ENCODE results near the gene SEMA3B. TPM values are rescaled to one million over a fixed set of nuclear protein-coding genes. Genes with fewer than 3 reads are reported as not detected.
"Not testable (repeated sequence)": the region's sequence is repeated elsewhere in the genome, so short reads cannot be mapped to it uniquely, and the experiment has no call there.

Gene SEMA3B
- polyA plus RNA-seq, 5 donors, result 14.9 to 31.5 (median 29.6) TPM

DNA sequence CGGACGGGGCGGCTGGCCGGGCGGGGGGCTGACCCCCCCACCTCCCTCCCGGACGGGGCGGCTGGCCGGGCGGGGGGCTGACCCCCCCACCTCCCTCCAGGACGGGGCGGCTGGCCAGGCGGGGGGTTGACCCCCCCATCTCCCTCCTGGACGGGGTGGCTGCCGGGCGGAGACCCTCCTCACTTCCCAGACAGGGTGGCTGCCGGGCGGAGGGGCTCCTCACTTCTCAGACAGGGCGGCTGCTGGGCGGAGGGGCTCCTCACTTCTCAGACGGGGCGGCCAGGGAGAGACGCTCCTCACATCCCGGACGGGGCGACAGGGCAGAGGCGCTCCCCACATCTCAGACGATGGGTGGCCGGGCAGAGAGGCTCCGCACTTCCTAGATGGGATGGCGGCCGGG, 43.1 kb downstream of the SEMA3B start:
- not testable (repeated sequence) for DNase-seq

DNA sequence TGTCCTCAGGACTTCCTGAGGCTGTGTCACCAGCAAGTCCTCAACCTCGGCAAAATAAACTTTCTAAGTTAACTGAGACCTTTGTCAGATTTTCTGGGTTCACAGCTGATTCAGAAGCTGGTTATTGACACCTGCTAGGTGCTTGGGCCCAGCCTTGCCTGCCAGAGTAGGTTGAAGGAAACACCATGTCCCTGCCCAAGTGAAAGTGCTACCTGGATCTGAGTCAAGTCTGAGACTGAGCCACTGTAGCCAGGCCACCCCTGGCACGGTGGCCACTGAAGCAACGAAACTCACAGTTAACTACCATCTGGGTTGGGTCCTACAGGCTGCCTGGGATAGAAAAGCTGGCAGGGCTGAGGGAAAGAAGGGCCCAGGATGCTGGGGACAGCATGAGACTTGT, 45.4 kb downstream of the SEMA3B start:
- DNase-seq, result no peak

DNA sequence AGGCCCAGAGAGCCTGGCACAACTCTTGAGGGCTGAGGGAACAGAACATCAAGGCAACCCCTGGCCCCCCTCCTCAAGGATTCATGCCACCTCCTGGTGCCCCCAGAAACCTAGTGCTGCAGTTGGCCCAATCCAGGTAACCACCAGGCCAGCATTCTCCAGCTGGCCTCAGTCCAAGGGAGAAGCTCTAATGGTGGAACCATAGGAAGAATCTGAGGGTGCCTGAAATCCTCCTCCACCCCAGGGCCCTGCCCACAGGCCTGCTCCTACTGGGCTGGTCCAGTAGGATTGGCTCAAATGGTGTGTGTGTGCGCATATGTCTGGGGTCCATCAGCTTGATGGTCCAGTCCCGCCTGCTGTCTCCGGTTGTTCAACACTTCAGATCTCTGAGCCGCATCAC, 45.9 kb downstream of the SEMA3B start:
- no peak for DNase-seq

DNA sequence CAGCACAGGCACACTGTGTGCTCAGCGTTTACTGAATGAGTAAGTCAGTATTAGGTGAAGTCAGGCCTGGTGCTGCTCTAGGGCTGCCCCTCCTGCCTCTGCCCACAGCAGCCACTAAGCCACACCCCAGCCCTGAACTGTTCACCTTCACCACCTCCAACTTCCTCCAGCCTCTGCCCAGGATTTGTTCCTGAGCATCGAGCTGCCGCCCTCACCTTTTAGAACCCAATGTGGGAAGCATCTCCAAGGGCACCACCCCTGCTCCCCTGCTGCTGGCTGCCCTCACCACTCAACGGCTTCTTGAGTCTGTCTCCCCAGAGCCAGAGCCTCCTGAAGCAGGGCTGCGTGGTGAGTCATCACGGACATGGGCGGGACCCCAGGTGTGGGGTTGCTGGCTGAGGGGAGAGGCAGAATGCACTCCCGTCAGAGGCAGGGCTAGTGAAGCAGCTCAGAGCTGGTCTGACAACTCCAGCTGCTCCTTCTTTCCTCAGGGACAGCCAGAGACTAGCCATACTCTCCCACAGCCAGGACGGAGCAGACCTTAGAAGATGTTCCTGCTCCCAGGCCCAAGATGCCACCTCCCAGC, 47.8 kb downstream of the SEMA3B start:
- no peak for DNase-seq

DNA sequence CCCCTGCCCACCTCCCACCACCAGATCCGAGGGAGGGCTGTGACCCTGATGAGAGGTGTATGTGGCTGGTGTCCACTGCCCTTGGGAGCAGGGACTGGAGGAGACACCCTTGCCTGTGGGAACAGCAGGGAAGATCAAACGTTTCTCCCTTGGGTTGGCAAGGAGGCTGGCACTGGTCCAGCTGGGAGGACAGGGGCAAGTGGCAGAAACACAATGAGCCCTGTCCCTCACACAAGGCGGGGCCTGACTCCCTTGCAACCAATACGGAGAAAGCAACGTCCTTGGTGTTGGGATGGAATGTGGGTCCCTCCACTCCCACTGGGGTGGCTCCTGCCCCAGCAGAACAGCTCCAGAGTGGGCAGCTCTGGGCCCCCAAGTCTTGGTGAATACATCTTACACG, 48.4 kb downstream of the SEMA3B start:
- DNase-seq, result no peak

DNA sequence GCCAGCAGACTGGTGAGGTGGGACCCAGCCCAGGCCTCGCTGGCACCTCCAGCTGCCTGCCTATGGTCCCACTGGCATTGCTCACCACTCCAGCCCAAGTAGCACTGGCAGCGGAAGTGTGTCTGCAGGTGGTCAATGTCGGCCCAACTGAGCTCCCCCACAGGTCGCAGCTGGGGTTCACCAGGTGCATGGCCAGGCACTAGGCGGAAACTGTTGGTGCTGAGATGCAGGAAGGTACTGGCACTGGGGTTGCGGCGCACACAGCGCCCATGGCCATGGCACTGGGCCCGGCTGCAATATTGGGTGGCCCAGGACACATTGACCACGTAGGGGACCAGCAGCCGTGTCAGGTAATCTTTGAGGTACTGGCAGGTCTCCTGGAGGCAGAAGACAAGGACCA, 49.2 kb downstream of the SEMA3B start:
- DNase-seq, result no peak

DNA sequence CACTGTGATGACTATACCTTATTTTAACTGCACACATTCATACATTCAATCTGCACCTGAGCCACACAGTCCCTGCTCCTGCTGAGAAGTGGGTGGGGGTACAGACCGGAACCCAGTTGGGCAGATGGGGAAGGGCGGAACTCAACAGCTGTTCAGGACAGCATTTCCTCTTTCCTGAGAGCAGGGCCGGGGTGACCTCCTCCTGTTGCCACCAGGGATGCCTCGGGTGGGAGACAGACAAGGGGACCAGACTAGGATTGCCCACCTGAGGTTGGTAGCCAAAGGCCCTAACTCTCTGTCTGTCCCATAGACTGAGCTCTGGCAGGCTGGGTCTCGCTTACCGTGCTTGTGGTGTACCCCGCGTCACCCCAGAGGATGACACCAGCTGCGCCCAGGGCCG, 49.7 kb downstream of the SEMA3B start:
- no peak for DNase-seq

DNA sequence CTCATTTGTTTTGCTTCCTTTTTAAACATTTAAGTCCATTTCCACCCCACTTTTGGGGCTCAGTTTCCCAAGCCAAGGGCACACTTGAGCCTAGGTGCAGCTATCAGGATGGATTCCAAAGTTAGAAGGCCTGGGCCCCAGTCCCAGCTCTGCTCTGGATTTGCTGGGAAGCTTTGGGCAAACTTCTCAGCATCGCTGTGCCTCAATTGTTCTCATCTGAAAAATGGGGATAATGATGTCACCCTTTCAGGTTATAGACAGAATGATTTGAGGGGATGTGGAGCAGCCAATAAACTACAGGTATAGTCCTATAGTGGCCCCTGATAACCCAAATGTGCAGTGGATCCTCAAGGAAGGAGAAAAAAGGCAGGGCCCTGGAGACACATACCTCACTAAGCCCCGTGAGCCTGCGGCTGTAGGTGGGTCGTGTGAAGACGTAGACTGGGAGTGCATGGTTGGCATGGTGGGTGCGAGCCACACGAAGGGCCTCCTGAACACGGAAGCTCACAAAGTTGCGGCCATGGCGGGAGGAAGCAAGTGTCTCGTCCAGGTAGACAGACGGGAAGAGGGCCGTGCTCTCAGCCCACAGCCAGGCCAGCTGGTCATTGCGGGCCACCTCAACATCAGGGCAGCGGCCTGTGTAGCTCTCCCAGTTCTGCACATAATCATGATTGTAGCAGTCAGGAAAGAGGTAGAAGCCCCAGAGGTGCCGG, 50.4 kb downstream of the SEMA3B start:
- DNase-seq, result no peak

DNA sequence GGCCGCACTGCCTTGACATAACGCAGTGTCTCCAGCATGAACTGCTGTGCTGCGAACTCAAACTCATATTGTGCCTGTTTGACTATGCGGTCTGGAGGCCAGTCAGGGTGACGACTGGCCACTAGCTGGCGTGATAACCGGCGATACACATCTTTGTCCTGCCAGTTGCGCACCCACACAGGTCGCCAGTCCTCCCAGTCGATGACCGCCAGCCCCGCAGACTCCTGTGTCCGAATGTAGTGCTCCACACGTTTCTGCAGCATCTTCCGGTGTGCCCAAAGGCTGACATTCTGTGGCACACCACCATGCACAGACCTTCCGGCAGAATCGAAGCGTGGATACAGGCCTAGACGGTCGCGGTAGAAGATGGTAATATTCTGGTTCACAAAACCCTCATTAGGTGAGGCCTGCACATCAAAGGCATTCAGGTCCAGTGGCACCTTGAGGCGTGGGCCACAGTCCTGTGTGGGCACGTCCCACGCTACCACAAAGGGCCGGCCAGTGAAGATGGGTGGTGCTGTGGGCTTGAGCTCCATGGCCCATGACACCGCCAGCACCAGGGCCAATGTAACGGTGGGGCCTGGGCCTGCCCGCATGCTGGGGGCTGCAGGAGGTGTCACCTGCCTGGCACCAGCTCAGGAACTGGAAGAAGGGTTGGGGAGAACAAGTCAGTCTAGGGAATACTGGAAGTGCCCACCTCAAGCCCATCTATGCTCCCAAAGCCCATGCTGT, 51.1 kb downstream of the SEMA3B start:
- no peak for DNase-seq

DNA sequence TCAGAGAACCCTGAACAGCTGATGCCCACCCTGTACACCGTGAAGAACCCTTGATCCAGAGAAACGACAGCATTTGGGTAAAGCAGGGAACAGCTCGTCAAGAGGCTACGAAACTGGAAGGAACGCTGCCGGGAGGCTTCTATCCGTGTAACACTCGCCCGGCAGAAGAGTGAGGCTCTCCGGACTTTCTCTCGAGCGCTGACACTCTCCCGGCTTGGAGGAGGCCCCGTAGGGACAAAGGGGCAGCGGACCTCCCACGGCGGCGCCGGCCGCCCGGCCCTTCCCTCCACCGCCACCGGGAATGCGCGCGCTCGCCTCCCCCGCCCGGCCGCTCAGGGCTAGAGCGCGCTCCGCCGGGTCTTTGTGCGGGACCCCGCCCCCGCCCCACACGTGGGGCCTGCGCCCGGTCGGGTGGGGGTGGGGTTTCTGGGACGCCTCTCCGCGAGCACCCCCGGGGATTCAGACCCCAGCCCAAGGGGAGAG, 51.9 kb downstream of the SEMA3B start:
- DNase-seq, result peak; percentile 86 to 88

DNA sequence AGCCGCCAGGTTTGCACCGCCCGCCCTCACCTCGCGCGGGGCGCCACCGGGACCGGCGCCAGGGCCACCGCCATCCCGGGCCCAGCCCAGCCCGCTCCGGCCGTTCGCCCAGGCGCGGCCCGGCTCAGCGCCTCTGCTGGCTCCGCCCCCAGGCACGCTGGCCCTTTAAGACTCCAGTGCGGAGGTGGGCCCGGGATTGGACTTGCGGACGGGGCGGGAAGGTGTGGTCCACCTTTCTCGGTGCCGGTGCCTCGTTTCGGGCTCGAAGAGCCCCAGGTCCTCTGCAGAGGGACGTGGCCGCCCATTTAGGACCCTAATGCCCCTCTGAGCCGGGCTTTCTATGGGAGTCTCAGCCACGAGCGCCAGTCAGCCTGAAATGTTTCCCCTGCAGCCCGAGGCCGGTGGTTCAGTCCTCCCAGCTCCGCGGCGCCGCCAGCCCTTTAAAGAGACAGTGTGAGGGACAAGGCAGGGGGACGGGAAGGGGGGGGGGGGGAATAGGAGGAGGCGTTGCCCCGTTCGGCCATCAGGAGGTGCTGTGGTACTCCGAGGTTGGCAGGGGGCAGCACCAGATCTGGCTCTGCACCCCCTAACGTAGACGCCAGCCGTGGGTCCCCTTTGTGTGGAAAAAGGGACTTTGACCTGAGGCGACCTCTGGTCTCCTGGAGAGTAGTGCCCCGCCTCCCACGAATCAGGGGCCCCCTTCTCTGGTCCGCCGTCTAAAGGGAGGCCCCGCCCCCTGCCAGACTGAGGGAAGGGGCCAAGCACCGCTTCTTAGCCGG, 52.6 kb downstream of the SEMA3B start:
- DNase-seq, result peak; percentile 89 to 90

DNA sequence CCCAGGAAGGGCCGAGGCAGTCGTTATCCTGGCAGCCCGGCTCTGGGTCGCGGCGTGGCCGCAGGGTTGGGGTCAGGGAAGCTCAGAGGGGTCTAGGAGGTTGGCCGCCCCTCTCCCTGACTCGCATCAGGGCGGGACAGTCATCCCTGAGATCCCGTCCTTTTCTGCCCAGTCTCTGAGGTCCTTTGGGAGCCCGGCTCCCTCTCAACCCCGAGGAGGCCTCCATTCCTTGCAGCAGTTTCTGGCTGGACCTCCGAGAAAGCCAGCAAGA, 53.1 kb downstream of the SEMA3B start:
- DNase-seq, result no peak

DNA sequence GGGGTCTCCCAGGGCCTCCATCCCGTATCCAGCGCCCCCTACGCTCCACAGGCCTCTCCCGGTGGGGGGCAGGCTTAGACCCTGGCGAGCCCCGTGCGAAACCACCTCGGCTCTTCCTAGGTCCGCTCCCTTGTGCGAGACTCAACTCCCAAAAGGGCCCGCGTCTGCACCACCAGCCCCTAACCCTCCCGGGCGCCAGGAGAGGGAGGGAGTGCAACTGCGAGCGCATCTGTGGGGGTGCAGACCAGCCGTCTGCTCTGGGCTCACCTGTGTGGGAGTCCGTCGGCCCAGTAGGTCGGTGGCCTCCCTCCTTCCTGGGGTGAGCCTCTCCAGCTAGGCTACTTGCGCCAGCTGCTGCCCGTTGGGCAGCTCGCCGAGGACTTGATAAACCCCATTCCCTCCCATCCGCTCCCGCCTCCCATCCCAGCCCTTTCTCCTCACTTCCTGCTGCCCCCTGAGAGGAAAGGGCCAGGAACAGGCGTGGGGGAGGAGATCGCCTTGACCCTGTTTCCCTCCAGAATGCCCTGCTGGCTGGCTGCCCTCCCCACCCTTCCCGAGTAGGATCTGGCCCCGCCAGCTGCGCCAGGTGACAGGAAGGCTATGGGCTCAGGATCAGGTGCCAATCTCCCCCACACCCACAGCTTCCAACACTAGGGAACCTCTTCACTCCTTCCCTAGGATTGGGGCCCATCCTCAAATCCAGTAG, 53.6 kb downstream of the SEMA3B start, which contains the start of gene HYAL2:
TSS of gene HYAL2 (minus strand) at position 360 of the 706 bp plus-strand sequence. CDS start 2,256 bp downstream, outside the sequence.
- no peak for DNase-seq

DNA sequence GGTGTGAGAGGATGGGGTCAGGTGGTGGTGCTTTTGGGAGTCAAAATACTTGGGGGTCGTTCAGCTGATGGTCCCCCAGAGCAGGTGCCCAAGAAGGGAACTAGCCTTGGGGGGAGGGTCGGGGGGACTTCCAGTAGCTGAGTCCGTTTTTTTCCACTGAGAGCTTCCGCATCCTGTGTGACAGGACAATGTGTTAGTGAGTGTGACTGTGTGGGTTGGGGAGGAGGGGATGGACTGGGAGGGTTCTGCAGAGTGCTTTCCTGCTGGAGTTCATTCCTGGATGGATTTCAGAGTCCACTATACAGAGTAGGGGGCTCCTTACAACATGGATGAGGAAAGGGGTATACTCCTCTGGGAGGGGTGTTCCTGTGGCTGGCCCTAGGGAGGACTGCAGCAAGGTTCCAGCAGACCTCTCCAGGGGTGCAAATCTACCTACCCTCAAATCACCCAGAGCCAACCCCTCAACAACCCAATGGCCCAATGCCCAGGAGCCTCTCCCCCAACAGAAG, 54.2 kb downstream of the SEMA3B start:
- DNase-seq, result no peak

DNA sequence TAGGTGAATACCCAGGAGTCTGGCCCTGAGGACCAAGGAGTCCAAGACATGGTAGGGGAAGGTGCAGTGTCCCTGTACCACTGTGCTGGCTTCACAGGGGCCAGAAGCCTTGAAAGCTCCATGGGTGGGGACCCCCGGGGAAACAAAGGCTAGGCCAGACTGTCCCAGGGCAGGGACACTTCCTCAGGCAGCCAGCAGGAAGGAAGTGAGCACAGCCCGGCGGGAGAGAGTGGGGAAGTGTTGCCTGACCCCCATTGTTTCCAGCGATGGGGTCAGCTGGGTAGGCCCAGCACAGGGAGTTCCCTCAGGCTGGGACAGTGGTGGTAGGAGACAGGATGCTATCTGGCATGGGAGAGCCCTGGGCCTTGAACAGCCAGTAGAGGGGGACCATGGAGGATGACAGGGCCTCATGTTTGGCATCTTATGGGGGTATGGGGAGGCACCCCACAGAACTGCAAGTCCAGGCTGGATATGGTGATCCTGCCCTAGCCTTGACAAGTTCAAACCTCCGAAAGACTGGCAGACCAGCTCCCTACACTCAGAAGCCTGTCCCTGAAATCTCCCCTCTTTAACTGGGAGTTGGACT, 54.8 kb downstream of the SEMA3B start:
- DNase-seq, result no peak

DNA sequence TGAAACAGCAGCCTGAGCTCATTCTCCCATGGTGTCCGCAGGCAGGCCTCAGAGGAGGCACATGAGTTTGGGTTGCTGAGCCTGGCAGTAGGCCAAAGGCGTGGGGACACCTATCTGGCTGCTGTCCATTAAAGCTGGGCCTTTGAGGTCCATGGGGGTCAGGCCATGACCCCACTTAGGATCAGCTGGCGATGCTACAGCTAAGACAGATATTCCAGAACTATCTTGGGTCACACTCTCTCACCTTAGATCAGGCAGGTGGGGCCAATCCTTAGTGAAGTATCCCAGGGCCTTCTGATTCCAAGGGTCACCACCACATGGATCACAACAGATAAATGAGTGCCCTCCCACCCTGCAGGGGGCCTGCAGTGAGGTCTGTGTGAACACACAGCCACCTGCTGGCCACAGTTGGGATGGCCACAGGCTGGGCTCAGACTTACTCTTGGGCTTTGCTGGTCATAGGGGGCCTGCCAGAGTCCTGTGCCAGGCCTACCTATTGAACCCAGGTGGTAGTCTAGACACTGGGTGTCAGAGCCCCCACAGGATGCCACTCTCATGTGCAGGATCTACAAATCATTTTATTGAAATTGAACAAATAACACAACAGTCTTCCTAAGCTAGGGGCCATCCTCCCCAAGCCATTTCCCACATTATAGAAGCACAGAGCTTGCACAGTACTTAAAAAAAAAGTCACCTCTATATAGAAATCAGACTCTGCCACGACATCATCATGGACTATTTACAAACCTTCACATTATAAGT, 55.6 kb downstream of the SEMA3B start:
- no peak for DNase-seq

DNA sequence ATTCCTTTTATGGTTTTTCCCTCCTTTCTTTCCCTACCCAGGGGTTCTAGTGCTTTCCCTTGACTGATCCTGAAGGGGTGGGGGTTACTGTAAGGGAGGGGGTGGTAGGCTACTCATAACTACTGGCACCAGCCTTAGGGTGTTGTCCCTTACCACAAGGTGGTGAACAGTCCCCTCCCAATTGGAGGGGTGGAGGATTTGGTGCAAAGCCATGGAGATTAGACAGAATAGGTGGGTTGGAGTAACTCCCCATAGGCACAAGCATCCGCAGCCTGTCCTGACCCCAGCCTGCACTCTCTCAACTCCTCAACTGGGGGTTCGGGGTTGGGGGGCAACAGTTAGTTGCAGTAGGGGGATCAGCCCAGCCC, 56.1 kb downstream of the SEMA3B start:
- DNase-seq, result no peak

DNA sequence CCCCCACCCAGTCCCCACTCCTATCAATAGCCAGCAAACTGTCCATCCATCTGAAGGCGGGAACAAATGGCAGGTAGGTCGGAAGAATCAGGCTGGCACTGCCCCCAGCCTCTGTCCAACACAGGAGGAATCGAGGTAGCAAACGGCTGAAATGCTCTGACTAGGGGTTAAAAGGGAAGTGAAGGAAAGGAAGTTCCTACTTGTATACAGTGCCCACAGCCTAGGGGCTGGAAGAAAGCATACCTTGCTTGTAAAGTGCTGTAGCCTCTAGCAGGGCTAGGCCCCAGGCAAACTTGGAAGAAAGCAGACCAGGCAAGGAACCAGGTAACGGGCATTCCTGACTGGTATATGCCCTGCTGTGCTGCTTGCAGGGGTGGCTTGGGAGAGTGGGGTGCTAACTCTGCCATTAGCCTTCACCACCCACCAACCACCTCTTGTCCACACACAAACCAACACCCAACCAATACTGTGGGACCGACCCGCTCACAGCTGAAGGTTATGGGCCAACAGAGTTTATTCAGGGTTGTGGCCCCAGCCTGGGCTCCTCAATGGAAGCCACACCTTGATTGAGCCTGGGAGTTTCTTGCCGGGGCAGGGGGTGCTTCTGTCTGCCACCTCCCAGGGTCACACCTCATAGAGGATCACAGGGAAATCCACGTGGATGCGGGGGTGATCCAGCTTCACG, 56.7 kb downstream of the SEMA3B start:
- no peak for DNase-seq

DNA sequence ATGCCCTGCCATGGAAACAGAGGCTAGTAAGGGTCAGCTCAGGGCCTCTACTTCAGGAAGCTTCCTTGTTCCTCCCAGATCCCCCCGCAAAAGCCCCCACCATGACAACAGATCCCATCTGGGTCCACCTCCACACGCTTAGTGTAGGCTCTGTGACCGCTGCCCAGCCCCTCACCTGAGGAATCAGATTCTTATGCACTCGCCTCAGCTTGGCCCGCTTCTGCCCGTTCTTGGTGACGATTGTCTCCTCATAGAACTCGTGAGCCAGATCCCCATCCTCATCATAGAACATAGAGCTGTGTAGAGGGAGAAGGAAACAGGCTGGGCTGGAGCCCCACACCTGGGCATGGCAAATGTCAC, 57.2 kb downstream of the SEMA3B start:
- no peak for DNase-seq

DNA sequence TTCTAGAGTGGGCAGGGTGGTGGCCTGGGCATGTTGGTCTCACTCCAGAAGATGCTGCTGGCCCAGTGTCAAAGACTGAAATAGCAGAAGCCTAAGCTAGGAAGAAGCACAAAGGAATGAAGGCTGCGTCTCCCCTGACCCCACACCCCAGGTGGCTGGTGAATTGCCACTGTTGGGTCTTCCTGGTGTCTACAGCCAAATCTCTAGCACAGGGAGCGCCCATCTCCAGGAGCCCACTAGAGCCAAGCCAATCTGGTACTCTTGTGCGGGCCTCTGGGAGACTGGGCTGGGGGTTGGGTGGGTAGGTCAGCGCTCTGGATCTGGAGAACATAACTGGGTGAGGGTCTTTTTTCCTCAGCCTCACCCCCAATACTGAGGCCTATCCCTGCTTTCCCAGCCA, 58.2 kb downstream of the SEMA3B start:
- DNase-seq, result no peak
